Measurements from ENCODE around the gene KCNIP4.

KCNIP4 gene

DNA sequence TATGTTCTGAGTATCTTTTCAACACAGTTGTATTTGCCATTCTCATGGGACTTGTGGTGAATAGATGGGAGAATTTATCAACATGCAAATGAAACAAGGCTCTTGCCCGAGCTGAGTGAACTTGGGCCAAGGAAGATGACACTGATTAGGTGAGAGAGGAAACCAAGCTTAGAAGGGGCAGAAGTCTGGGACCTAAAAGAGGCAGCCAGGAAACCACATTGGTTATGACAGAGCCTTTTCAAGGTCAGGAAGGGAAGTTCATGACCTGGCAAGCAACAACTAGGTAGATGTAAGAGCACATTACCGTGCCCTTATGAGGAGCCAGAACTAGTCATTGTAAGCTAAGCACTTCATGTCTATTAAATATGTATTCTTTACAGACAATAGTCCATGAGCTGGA lies 658.0 kb downstream of the KCNIP4 start:
- DNase-seq (ENCODE audit: extremely low spot score, insufficient read length, low read depth) = no peak
- FAIRE-seq = no peak

DNA sequence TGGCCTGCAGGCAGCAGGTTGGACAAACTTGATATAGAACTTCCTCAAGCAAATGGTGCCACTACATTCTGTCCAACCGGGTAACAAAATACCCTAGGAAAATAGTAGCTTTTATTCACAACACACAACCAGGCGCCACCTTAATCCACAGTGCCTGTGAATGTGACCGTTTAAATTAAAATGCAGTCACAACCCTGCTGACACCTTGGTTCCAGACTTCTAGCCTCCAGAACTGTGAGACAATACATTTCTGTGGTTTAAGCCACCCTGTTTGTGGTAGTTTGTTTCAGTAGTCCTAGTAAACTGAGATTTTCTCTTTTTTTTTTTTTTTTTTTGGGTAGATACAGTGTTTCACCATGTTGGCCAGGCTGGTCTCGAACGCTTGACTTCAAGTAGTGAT lies 672.5 kb downstream of the KCNIP4 start:
- FAIRE-seq = no peak

GRCh38 chr4:21271439-21272052 lies 677.0 kb downstream of the KCNIP4 start:
- no peak for FAIRE-seq
- DNase-seq (ENCODE audit: extremely low spot score, insufficient read length, low read depth) = no peak

More for the DNA sequence above, 672.5 kb downstream of the KCNIP4 start:
- no peak for DNase-seq (ENCODE audit: extremely low spot score, insufficient read length, low read depth)

DNA sequence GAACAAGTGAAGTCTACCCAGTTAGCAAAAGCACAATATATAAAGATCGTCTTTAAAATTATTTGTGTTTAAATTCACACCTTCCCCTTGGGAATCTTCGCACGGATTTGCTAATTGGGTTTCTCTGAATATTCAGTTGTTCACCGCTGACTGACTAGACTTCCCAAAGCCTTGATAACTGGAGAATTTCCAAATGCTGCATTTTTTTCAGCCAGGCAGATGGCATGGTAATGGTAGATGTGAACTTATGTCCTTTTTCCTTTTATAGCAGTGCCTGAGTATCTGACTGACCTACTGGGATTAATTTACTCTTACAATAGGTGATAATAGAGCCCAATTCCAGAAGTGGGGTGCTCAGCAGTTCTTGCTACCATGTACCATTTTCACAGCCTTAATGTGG lies 700.2 kb downstream of the KCNIP4 start:
- DNase-seq (ENCODE audit: extremely low spot score, insufficient read length, low read depth) = no peak
- FAIRE-seq = no peak

DNA sequence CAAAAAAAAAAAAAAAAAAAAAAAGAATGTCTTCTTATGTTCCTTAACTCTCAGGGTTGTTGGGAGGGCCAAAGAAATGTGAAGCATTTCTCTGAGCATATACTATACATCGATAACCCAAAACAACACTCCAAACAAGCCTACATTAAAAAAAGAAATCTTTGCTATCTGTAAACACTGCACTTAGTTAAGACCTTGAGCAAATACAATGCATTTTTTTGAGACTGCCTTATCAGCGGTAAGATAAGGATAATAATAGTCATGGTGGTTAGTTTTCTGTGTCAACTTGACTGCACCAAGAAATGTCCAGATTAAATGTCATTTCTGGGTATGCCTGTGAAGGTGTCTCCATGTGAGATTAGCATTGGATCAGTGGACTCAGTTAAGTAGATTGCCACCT lies 706.4 kb downstream of the KCNIP4 start:
- no peak for FAIRE-seq
- DNase-seq (ENCODE audit: extremely low spot score, insufficient read length, low read depth) = no peak

- FAIRE-seq (no peak), DNase-seq (ENCODE audit: extremely low spot score, insufficient read length, low read depth) (no peak)
Measured at GRCh38 chr4:21226637-21227538, 721.7 kb downstream of the KCNIP4 start.

- FAIRE-seq = no peak
- DNase-seq (ENCODE audit: extremely low spot score, insufficient read length, low read depth) = no peak
Measured at GRCh38 chr4:21211846-21212245, 736.7 kb downstream of the KCNIP4 start.

GRCh38 chr4:21209860-21210259 lies 738.7 kb downstream of the KCNIP4 start:
- FAIRE-seq = no peak
- no peak for DNase-seq (ENCODE audit: extremely low spot score, insufficient read length, low read depth)

DNA sequence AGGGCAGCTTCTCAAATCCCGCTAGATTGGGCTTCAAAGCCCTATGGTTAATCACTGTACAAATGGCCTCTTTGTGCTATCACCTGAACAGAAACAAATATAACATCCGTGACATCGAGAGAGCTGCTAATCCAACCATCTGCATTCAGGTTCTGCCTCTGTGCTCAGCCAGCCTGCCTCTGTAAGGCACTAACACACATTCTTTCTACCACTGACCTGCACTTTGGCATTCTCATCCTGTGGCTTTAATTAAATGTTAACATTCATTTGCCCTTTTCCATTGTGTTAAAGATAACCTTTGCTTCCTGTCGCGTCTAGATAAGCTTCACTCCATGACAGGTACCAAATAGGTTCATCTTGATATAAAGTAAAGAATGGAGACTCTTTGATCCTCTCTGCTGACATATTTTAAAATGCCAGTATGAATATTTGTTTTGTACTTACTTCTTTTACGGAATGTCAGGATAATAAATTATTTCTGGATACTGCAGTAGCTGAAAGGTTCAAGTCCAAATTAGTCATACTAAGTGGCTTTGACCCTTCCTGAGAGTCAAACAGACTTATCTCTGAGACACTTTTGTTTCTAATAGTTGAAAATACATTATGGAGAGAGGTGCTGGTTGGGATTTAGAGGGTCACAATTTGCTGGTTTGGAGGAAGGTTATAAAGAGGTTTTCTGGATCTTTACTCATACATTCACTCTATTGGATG lies 742.6 kb downstream of the KCNIP4 start:
- FAIRE-seq (no peak), DNase-seq (ENCODE audit: extremely low spot score, insufficient read length, low read depth) (no peak)

DNA sequence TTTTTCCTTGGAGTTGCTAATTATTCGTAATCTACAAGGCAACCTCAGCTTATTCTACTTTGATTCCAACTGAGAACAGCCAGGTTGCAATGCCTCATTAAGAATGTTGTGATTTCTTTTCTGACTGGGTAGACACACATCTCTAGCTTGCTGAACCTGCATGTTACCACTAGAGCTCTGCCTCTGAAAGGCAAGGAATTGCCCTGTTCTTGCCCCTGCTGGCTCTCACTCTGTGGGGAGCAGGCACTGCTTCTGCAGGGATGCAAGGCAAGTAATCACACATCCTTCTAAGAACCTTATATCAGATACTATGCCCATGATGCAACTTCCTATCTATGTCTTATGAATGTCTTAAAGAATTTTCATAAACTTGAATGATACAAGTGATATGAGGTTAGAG lies 745.2 kb downstream of the KCNIP4 start:
- no peak for FAIRE-seq
- no peak for DNase-seq (ENCODE audit: extremely low spot score, insufficient read length, low read depth)

DNA sequence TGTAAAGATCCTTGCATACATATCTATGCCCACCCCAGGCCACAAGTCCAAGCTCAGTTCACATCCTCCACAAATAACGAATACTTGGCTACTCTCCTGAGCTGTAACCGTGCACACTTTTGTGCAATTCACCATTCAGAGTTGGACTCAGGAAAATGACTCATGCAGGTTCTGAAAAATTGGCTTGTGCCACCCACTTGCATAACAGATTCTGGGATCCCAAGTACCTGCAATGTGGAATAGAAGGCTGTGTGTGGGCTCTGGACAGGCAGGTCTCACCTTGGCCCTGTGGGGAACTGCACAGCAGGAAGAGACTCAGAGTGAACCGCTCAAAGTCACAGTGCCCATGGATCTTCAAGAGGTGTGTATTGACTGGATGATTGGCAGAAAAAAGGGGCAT lies 745.6 kb downstream of the KCNIP4 start:
- DNase-seq (ENCODE audit: extremely low spot score, insufficient read length, low read depth) (no peak), FAIRE-seq (no peak)

DNA sequence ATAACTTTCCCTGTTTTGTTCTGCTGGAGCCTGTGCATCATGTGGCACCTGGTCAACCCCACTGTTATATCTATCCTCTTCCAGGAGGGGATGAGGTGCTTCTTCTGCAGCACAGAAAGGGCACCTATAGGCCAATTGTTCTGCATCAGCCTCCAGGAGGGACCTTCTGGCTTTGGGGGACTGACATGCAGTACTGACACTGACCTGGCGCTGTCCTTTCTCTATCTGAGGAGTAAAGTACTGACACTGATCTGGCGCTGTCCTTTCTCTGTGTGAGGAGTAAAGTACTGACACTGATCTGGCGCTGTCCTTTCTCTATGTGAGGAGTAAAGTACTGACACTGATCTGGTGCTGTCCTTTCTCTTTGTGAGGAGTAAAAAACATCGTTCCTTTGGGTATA lies 749.9 kb downstream of the KCNIP4 start:
- FAIRE-seq = no peak

DNA sequence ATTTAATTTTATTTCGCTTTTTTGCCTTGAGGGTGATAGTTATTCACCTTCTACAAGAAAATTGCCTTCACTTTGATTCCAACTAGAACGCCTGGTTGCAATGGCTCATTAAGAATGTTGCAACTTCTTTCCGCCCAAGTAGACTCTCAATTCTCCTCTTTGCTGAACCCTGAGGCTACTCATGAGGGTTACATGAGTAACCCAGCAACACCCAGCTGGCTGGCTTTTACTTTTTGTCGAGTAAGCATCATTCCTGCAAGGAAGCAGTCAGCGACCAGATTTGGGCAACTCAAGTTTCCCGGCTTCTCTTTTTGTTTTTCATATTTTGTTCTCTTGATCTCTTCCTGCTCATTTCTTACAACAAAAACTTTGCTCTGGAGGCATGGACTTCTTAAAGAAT lies 752.9 kb downstream of the KCNIP4 start:
- no peak for FAIRE-seq

More for the DNA sequence above, 749.9 kb downstream of the KCNIP4 start:
- no peak for DNase-seq (ENCODE audit: extremely low spot score, insufficient read length, low read depth)

DNA sequence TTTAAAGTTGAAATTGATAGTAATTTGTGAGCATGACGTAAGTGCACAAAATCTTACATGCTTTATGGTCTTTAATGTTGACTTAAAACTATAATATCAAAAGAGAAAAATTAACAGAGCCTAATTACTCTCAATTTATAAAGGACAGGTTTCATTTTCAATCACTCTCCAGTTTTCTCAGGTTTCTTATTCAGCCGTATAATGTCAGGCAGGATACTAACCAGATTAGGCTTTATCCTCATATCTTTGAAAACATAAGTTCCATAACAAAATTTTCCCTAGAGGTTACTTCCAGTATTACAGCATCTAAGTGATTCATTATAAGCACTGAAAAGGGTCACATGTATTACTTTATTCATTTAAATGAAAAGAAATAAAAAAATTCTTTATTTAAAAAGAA lies 756.2 kb downstream of the KCNIP4 start:
- no peak for DNase-seq (ENCODE audit: extremely low spot score, insufficient read length, low read depth)
- no peak for FAIRE-seq

More for the DNA sequence above, 752.9 kb downstream of the KCNIP4 start:
- DNase-seq (ENCODE audit: extremely low spot score, insufficient read length, low read depth) = no peak

DNA sequence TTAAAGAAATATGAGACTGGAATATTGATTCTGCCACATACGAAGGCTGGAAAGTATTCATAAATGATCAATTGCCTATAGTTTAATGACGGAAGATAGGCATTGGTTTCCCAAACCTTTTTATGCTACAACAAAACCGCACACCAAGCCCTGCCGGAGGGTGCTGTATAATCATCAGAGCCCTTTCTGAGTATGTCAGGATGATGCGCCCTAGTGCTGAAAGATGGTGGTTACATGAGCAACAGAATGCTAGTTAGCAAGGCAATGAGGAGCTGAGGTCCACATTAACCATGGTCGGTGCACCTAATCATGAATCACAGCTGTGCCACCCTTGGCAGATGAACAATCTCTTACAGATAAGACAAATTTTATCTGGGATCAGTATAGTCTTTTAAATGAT lies 757.3 kb downstream of the KCNIP4 start:
- FAIRE-seq (no peak), DNase-seq (ENCODE audit: extremely low spot score, insufficient read length, low read depth) (no peak)

DNA sequence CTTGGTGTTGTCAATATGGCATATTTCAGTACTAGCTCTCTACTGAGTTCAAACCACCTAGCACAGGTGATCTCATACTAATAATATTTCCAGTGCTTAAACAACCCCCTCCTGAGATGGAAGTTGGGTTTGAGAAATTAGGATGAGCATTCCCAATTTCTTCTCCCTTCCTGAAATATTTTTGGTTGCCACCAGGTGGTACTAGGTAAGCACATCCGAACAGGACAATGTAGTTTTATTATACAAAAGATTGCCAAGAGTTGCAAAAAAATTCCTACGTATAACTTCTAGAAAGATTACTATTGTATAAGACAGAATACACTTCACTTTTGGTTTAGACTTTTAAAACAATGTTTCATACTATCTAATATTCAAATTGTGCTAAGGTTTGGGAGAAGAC lies 763.8 kb downstream of the KCNIP4 start:
- DNase-seq (ENCODE audit: extremely low spot score, insufficient read length, low read depth) (no peak), FAIRE-seq (no peak)

DNA sequence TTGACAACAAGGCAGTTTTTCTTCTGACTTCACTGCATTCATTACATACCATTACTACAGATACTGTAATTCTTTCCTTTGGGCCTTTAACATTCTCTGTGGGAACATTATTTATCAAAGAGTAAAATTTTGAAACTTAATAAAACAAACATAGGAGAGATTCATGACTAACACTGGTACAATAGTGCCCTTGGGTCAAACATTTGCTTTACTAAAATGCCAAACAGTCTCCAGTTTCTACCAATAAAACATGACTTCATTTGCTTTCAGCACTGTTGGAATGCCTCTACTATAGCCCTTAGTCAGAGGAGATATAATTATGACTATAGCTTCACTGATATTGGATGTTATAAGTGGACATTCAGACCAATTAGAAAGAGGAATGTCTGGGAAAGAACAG lies 766.9 kb downstream of the KCNIP4 start:
- no peak for DNase-seq (ENCODE audit: extremely low spot score, insufficient read length, low read depth)
- no peak for FAIRE-seq

GRCh38 chr4:21177871-21178270 lies 770.7 kb downstream of the KCNIP4 start:
- FAIRE-seq = no peak
- no peak for DNase-seq (ENCODE audit: extremely low spot score, insufficient read length, low read depth)

GRCh38 chr4:21177092-21177491 lies 771.5 kb downstream of the KCNIP4 start:
- DNase-seq (ENCODE audit: extremely low spot score, insufficient read length, low read depth) (no peak), FAIRE-seq (no peak)

- FAIRE-seq = no peak
- DNase-seq (ENCODE audit: extremely low spot score, insufficient read length, low read depth) = no peak
Measured at GRCh38 chr4:21167711-21168110, 780.9 kb downstream of the KCNIP4 start.

DNA sequence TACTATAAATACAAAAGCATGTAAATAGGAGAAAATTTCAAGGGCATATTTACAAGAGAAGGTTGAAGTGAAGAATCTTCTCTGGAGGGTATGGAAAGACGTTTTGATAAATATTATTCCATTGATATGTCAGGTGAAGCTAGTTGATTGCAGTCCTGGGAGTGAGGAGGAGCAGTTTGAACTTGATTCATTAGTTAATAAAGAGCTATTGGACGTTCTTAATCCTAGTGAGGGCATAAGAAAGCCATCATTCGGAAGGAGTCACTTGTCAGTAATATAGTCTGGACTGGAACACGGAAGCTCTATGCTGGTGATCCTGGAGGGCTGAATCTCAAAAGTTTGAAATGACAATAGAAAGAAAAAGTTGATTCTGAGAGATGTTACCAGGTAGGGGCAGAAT lies 793.2 kb downstream of the KCNIP4 start:
- no peak for DNase-seq (ENCODE audit: extremely low spot score, insufficient read length, low read depth)
- FAIRE-seq = no peak
